Germinal center (tissue), 1 donor: ENCODE measurements around the gene RAPSN.

Experiments used
- DNase-seq: peaks from one replicate; pipeline ENCODE4 v3.0.0; 2012; ENCODE audit warnings: mixed read lengths, low spot score

Gene RAPSN

DNA sequence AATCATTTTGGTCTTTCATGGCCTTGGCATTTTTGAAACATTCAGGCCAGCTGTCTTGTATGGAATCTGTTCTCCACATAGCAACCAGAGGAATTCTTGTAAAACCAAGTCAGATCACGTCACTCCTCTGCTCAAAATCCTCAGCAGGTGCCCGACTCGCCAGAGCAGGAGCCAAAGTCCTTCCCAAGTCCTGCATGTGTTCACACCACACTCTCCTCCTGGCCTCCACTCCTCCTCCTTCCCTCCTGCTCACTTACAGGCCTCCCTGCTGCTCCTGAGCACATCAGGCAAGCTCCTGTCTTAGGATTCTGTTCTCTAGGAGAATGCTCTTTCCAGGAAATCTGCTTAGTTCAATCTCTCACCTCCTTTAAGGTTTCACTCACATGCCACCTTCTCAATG lies 15.8 kb downstream of the RAPSN start:
- DNase-seq = no peak

DNA sequence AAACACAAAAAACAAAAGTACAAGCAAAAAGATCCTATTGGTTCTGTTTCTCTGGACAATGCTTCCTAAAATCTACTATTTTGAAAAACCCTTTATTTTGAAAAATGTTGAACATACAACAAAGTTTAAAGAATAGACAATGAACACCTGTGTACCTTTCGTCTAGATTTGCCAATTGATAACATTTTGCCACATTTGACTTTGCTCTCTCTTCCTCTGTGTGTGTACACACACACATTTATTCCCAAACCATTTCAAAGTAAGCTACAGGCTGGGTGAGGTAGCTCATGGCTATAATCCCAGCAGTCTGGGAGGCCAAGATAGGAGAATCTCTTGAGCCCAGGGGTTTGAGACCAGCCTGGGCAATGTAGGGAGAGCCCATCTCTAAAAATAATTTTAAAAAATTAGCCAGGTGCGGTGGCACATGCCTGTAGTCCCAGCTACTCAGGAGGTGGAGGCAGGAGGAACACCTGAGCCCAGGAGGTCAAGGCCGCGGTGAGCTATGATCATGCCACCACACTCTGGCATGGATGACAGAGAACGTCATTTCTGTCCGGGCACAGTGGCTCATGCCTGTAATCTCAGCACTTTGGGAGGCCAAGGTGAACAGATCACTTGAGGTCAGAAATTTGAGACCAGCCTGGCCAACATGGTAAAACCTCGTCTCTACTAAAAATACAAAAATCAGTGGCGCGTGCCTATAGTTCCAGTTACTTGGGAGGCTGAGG lies 17.4 kb downstream of the RAPSN start:
- no peak for DNase-seq

DNA sequence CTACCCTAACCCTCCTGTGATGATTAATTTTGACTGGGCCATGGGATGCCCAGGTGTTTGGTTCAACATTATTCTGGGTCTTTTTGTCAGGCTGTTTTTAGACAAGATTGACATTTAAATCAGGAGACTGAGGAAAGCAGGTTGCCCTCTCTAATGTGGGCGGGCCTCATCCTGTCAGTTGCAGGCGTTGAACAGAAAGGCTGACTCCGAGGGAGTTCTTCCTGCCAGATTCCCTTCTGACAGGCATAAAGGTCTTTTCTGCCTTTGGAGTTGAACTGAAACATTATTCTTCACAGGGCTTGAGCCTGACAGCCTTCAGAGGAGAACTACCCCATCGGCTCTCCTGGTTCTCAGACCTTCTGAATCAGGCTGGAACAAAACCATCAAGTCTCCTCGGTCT lies 18.4 kb downstream of the RAPSN start:
- DNase-seq = no peak

DNA sequence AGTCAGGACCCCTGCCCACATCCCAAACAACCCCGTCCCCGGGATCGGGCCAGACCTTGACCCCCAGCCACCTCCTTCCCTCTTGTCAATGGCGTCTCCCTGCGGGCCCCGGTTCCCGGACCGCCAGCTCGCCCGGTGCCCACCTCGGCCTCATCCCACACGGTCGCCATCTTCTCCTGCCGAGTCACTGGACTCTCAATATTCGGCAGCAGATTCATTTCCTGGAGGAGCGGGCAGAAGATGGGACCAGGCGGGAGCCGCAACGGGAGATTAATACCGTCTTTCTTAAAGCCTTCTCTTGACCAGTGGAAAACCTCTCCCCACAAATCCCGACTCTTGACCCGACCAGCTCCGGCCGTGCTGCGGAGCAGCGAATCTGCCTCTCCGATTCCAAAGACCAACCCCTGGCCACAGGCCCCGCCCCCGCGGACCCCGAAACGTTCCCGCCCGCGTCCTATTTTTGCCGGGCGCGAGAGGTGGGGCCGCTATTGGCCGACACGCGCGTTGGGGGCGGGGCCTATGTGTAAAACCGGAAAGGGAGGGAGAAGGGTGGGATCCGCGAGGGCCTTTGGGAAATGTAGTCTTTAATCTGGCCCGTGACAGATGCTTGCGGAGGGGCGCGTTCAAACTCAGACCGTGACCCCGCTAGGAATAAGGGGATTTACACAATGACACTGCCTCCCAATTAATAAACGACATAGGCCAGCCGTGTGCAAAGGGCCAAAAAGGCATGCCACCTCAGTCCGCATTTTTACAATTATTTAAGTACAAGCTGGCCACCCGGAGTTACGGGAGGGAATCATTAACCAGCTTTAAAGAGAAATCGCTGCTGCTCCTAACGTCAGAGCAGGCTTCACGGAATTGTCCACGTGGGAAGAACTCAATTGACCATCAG lies 22.6 kb downstream of the RAPSN start, which contains the start of gene PSMC3:
Gene PSMC3 (minus strand): TSS at position 378 of the 895 bp plus-strand sequence. CDS start 160 bp downstream, at position 218.
- peak; percentile 95 for DNase-seq

DNA sequence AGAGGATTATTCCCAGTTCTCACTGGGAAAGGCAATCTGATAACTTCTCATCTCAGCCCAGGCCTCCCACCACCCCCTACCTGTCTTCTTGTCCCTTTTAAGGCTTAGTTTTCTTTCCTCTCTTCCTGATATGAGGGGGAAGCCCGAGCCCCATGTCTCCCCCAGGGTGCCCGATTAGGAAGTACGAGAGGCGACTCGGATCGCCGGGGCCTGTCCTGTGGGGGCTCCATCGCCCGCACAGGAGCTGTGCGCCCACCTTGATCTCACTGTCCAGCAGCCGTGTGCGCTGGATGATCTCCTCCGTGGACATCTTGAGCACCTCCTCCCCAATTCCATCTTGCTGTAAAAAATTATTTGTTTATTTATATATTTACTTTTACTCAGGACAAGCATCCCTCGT lies 23.3 kb downstream of the RAPSN start:
- DNase-seq = no peak

DNA sequence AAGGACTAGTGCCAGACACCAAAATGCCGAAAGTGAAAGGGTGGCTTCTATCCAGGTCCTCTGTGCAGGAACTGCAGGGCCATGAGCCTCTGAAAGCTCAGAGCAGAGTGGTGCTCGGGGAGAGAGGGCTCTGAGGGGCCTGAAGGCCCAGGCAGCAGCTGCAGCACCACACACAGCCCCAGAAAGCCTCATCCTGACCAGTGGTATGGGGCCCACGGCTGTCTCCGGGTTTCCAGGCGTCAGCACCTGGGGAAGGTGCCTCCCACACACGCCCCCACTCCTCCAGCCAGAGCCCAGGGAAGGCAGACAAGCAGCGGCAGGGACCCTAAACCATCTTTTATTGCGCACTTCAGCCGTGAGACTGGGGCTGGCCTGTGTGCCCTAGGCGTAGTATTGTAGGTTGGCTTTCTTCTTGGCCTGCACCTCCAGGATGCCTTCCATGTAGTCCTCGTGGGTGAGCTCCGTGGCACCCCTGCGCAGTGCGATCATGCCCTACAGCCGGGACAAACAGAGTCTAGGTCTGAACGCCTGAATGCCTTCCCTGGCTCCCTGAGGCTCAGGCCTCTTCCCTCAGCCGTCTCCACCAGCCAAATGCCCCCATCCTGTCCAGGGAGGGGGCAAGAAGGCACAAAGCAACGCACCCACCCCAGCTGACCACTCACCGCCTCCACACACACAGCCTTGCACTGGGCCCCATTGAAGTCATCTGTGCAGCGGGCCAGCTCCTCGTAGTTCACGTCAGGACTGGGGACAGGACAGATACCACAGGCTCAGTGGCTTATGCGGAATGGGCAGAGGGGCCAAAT lies 30.3 kb downstream of the RAPSN start:
- no peak for DNase-seq

DNA sequence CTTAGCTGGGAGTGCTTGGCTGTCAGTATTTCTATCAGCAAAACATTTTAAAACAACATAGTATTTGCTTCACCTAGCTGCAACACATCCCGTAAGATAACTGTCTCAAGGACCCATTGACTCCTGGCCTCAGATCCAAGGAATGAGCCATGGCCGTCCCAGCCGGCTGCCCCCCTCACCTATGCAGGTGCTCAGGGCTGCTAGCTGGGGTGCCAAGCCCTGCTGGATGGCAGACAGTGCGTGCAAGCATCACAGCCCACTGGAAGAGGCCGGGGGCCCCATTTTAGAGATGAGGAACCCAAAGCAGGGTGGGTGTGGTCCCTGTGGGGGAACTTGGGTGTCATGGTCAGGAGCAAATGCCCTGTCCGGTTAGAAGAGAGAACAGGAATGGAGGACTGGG lies 31.2 kb downstream of the RAPSN start:
- no peak for DNase-seq

DNA sequence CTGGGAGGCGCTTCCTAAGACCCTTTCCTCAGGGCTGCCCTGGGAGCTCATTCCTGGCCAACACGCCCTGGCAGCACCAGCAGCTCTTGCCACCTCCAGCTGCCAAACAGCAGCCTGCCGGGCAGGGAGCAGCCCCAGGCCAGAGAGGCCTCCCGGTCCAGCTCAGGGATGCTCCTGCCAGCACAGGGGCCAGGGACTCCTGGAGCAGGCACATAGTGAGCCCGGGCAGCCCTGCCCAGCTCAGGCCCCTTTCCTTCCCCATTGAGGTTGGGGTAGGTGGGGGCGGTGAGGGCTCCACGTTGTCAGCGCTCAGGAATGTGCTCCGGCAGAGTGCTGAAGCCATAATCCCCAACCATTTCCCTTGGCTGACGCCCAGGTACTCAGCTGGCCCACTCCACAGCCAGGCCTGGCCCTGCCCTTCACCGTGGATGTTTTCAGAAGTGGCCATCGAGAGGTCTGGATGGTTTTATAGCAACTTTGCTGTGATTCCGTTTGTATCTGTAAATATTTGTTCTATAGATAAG lies 32.9 kb downstream of the RAPSN start:
- DNase-seq = no peak

DNA sequence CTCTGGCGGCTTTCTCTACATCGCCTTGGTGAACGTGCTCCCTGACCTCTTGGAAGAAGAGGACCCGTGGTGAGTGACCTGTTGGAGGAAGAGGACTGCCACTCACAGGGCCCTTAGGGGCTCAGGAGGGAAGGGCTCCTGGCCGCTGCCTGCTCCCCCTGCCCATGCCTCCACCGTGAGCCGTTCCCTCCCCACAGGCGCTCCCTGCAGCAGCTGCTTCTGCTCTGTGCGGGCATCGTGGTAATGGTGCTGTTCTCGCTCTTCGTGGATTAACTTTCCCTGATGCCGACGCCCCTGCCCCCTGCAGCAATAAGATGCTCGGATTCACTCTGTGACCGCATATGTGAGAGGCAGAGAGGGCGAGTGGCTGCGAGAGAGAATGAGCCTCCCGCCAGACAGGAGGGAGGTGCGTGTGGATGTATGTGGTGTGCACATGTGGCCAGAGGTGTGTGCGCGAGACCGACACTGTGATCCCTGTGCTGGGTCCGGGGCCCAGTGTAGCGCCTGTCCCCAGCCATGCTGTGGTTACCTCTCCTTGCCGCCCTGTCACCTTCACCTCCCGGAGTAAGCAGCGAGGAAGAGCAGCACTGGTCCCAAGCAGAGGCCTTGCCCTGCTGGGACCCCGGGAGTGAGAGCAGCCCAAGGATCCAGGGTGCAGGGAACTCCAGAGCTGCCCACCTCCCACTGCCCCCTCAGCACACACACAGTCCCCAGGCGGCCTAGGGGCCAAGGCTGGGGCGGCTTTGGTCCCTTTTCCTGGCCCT lies 33.7 kb downstream of the RAPSN start:
- DNase-seq = no peak

DNA sequence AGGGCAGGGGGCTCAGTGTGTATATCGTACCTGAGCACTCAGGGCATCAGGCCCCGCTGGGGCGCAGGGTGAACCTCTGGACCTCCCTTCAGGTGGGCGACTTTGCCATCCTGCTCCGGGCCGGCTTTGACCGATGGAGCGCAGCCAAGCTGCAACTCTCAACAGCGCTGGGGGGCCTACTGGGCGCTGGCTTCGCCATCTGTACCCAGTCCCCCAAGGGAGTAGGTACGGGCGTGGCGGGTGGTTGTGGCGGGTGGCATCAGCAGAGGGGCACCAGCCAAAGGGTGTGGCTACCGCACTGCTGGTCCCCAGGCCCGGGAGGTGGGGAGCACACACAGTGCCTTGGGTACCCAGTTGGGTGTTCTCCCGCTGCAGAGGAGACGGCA lies 34.3 kb downstream of the RAPSN start:
- no peak for DNase-seq

DNA sequence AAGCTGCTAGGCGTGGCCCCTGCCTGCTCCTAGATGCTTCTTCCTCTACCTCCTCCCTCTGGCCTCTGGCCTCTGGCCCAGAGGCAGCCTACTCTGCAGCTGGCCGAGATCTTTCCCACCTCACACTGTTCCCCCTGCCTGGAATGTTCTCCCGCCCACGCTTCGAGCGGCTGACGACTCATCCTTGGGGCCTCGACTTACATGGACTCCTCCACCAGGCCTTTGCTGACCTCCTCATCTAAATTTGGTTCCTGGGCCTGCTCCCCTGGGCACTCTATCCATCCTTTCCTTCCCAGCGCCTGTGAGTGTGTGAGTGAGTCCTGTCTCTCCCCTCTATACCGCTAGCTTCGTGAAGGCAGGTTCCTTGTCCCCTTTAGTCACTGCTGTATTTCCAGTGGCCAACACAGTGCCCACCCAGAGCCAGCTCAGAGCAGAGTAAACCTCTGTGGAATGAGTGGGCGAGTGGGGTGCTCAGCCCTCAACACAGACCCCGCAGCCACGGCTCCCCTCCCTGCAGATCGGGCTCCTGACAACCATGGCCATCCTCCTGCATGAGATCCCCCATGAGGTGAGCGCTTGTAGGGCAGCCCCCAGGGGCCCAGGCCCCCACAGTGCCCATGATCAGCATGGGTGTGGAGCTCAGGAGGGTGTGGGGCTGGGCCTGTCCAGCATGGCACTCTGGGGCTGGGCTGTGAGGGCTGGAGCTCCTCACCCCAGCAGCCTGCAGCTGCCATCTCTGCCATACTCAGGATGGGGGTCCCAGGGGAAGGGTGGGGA lies 34.8 kb downstream of the RAPSN start:
- DNase-seq = no peak

DNA sequence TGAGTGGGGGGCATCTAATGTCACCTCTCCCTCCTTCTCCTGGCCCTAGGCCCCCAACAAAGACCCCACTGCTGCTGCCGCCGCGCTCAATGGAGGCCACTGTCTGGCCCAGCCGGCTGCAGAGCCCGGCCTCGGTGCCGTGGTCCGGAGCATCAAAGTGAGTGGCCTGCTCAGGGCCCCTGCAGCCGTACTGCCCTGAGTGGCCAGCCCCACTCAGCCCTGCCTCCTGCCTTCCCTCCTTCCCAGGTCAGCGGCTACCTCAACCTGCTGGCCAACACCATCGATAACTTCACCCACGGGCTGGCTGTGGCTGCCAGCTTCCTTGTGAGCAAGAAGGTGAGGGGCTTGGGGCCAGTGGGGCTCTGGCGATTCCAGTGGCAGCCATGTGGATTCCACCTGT lies 35.6 kb downstream of the RAPSN start:
- DNase-seq = no peak

DNA sequence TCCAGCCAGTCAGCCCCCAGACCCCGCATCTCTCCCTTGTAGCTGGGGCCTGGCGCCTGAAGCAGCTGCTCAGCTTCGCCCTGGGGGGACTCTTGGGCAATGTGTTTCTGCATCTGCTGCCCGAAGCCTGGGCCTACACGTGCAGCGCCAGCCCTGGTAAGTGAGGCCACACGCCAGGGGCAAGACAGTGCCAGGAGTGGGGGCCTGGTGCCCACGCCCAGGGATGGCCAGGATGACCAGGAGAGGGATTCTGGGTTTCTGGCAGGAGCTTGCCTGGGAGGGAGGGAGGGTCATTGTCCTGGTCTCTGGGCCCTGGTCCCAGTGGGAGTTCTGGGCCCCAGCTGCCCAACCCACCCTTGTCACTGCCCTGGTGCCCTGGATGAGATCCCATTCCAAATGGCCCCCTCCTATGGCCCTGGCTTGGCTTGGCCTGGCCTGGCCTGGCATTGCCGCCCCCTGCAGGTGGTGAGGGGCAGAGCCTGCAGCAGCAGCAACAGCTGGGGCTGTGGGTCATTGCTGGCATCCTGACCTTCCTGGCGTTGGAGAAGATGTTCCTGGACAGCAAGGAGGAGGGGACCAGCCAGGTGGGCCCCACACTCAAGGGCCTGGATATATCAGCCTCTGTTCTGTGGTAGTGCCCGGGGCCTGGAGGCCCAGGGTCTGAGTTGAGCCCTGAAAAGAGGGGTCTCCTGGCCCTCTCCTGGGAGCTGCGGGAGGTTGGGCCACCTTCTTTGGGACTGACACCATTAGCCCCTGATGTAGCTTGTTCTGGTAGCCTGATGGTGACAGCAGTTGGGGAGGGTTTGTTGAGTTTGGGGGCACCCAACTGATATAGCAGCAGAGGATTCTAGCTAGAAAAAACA lies 36.8 kb downstream of the RAPSN start:
- DNase-seq = peak; percentile 65

DNA sequence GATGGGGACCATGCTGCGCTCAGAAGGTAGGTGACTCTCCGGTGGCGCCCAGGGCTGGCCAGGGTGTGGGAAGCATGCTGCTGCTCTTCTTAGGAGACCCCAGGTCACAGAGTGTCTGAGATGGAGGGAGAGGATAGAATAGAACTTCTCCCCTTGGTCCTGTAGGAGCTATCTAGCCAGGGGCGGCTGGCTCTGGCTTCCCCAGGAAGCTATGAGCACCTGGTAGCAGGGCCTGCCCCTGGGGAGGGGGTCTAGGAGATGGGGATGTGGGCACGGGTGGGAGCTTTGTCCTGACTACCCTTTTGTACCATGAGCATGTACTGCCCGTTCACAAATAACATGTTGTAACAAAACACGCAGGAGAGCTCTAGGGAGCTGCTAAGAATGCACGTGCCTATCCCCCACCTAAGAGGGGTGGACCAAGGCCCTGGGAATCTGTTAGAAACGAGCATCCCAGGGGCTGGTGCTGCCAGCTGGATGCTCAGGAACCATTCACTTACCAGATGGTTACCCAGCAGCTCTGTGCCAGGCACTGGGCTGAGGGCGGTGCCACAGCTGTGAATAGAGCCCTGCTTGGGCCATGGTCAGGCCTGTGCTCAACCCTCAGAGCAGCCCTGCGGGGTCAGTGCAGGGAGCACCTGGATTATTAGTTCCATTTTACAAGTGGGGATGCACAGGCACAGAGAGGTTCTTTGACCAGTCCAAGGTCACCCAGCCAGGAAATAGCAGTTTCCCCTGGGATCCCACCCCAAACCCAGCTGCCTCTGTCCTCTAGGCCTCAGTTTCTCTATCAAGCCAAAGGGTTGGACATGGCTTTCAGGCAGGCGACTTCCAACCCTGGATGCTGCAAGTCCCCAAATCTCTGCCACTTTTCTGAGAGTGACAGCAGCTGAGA lies 38.3 kb downstream of the RAPSN start:
- DNase-seq = no peak

DNA sequence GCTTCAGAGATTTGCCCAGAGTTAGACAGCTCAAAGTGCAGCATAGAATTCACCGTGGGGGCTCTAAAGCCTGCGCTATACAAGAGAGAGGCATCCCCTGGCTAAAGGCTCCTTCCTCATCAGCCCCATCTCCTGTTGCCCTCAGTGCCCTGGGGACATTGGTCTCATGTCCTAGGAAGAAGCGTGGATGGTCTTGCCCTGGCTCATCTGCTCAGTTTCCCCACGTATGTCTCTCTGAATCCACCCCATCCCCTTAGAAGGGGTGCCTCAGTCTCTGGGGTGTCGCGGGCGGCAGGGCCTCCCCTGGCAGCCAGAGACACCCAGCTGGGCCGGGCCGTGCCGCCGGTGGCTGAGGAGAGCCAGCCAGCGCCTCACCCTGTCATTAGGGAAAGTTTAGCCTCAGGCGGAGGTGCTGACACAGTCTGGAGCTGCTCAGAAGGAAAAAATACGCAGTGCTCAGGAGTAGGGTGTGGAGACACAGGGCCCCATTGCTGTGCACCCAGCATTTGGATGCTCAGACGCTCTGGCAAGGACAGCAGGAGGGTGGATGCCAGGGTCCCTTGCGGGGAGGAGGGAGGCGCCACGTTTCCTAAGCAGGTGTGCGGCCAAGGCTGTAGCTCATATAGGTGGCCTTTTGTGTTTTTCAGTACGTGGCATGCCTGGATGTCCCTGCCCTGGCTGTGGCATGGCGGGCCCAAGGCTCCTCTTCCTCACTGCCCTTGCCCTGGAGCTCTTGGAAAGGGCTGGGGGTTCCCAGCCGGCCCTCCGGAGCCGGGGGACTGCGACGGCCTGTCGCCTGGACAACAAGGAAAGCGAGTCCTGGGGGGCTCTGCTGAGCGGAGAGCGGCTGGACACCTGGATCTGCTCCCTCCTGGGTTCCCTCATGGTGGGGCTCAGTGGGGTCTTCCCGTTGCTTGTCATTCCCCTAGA lies 39.2 kb downstream of the RAPSN start:
- no peak for DNase-seq

DNA sequence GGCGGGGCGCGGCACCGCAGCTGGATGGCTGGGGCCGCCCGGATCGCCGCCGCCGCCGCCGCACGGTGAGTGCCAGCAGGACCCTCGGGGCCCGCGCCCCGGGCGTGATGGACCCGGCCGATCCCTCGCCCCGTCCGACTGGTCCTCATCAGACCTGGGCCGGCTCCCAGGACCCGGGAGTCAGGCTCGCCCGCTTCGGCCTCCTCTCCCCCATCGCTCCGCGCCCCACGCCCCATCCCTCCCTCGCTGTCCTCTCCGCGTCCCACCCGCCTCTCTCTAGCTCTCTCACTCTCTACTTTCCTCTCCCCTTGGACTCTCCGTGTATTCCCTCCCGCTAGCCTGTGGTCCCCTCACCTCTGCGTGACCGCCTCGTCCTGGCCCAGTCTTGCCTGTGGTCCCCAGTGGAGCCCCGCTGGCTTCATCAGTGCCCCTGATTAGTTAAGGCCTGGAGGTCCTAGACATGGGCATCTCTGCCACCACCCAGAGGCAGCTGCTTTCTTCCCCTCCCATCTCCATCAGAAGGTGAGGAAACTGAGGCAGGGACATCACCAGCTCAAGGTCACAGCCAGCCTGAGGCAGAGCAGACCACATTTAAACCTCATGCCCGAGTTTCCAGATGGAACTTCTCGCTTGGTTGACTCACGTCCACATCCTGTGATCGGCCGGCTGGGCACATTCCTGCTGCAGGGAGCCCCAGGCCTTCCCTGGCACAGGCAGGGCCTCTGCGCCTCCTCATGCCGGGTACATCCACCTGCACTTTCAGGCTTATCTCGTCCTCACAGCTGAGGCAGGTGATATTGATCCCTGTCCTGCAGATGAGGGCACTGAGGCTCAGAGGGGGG lies 40.1 kb downstream of the RAPSN start:
- no peak for DNase-seq
